HEK293 (cell line): ENCODE data around the gene TFPI.

Experiments
- CTCF ChIA-PET: fragments of 350-600 bp; formaldehyde crosslinking; extraction: SDS; loops from one replicate; lab custom pipeline; 2021; ENCODE audit warnings: antibody characterized with exemption; lab: Yijun Ruan, JAX
- POLR2A ChIA-PET: fragments of 300-600 bp; formaldehyde crosslinking; extraction: SDS; loops from one replicate; lab custom pipeline; 2020; ENCODE audit warnings: antibody characterized with exemption, inconsistent platforms; lab: Yijun Ruan, JAX
- H3K27ac ChIP-seq: fragments of 200-500 bp; sonication (Bioruptor generic); 2 replicates; pipeline ENCODE4 v1.5.1; 2014; ENCODE audit warnings: low read depth, low read length, control low read depth, inconsistent platforms; ENCODE audit errors: extremely low read depth
- H3K36me3 ChIP-seq, 2 experiments: fragments of 200-500 bp in 1 of 2; sonication (Bioruptor generic) in 1 of 2; 1 replicate in 1 of 2; 2 replicates in 1 of 2; pipeline ENCODE4 v1.5.1; 2014 to 2017; ENCODE audit warnings: inconsistent platforms in 2 of 2, low read length in 2 of 2; ENCODE audit not compliant: control insufficient read depth in 2 of 2, insufficient read depth in 1 of 2
- H3K4me1 ChIP-seq: fragments of 200-500 bp; sonication (Bioruptor generic); 2 replicates; pipeline ENCODE4 v1.5.1; 2014; ENCODE audit warnings: mild to moderate bottlenecking, low read length, inconsistent platforms; ENCODE audit not compliant: control insufficient read depth, insufficient read depth
- H3K4me3 ChIP-seq: 2 replicates; pipeline ENCODE4 v1.5.1; 2011; ENCODE audit warnings: low read depth, mild to moderate bottlenecking, control low read depth, low read length, moderate library complexity
- H3K9me3 ChIP-seq: fragments of 200-500 bp; sonication (Bioruptor generic); 2 replicates; pipeline ENCODE4 v1.5.1; 2014; ENCODE audit warnings: low read depth, low read length, inconsistent platforms; ENCODE audit not compliant: control insufficient read depth, insufficient read depth
- BCL11B ChIP-seq: fragments of 450-650 bp; formaldehyde crosslinking; IDR thresholded peaks from 2 replicates; pipeline ENCODE4 v1.5.1; 2016; ENCODE audit warnings: low read depth, missing biosample characterization, missing genetic modification characterization
- HOXD13 ChIP-seq: sonication (generic); formaldehyde crosslinking; IDR thresholded peaks from 2 replicates; pipeline ENCODE4 v1.8.0; 2022; ENCODE audit warnings: missing genetic modification reagents, borderline replicate concordance
- KLF10 ChIP-seq: fragments of 450-650 bp; IDR thresholded peaks from 2 replicates; pipeline ENCODE4 v1.5.1; 2018; ENCODE audit warnings: missing biosample characterization, mild to moderate bottlenecking, missing genetic modification characterization
- KLF16 ChIP-seq: fragments of 450-650 bp; formaldehyde crosslinking; IDR thresholded peaks from 2 replicates; pipeline ENCODE4 v1.5.1; 2017; ENCODE audit warnings: missing biosample characterization, missing genetic modification characterization
- KLF7 ChIP-seq: fragments of 450-650 bp; formaldehyde crosslinking; IDR thresholded peaks from 2 replicates; pipeline ENCODE4 v1.5.1; 2016; ENCODE audit warnings: missing biosample characterization, missing genetic modification characterization, borderline replicate concordance
- PBX3 ChIP-seq: sonication (generic); formaldehyde crosslinking; IDR thresholded peaks from 2 replicates; pipeline ENCODE4 v1.8.1; 2022; ENCODE audit warnings: mild to moderate bottlenecking, moderate library complexity, missing genetic modification reagents
- SCRT1 ChIP-seq: fragments of 450-650 bp; formaldehyde crosslinking; IDR thresholded peaks from 2 replicates; pipeline ENCODE4 v1.5.1; 2016; ENCODE audit warnings: missing biosample characterization, missing genetic modification characterization, borderline replicate concordance
- TCF7L2 ChIP-seq: IDR thresholded peaks from 2 replicates; pipeline ENCODE4 v1.6.1; 2011; ENCODE audit warnings: low read depth, mild to moderate bottlenecking, inconsistent platforms, low read length, moderate library complexity, borderline replicate concordance
- ZNF18 ChIP-seq: fragments of 450-650 bp; formaldehyde crosslinking; IDR thresholded peaks from 2 replicates; pipeline ENCODE4 v1.5.1; 2016; ENCODE audit warnings: missing biosample characterization, missing genetic modification characterization
- ZNF184 ChIP-seq: fragments of 450-650 bp; IDR thresholded peaks from 2 replicates; pipeline ENCODE4 v1.5.1; 2018; ENCODE audit warnings: missing biosample characterization, mild to moderate bottlenecking, missing genetic modification characterization
- ZNF280D ChIP-seq: fragments of 450-650 bp; formaldehyde crosslinking; IDR thresholded peaks from 2 replicates; pipeline ENCODE4 v1.5.1; 2016; ENCODE audit warnings: missing biosample characterization, missing genetic modification characterization
- ZNF398 ChIP-seq: fragments of 450-650 bp; formaldehyde crosslinking; IDR thresholded peaks from 2 replicates; pipeline ENCODE4 v1.5.1; 2017; ENCODE audit warnings: missing biosample characterization, missing genetic modification characterization
- ZNF529 ChIP-seq: fragments of 450-650 bp; formaldehyde crosslinking; IDR thresholded peaks from 2 replicates; pipeline ENCODE4 v1.5.1; 2017; ENCODE audit warnings: missing genetic modification characterization, missing biosample characterization; ENCODE audit not compliant: insufficient replicate concordance
- ZNF560 ChIP-seq: fragments of 450-650 bp; formaldehyde crosslinking; IDR thresholded peaks from 2 replicates; pipeline ENCODE4 v1.5.1; 2017; ENCODE audit warnings: missing biosample characterization, missing genetic modification characterization, borderline replicate concordance
- ZNF571 ChIP-seq: fragments of 450-650 bp; formaldehyde crosslinking; IDR thresholded peaks from 2 replicates; pipeline ENCODE4 v1.5.0; 2017; ENCODE audit warnings: missing biosample characterization, missing genetic modification characterization
- ZNF585B ChIP-seq: fragments of 450-650 bp; formaldehyde crosslinking; IDR thresholded peaks from 2 replicates; pipeline ENCODE4 v1.5.1; 2016; ENCODE audit warnings: missing biosample characterization, missing genetic modification characterization
- ZNF768 ChIP-seq: fragments of 450-650 bp; formaldehyde crosslinking; IDR thresholded peaks from 2 replicates; pipeline ENCODE4 v1.5.1; 2018; ENCODE audit warnings: missing biosample characterization, mild to moderate bottlenecking, missing genetic modification characterization
- ZNF791 ChIP-seq: fragments of 450-650 bp; formaldehyde crosslinking; IDR thresholded peaks from 2 replicates; pipeline ENCODE4 v1.5.1; 2016; ENCODE audit warnings: missing biosample characterization, missing genetic modification characterization
- ZNF837 ChIP-seq: fragments of 450-650 bp; formaldehyde crosslinking; IDR thresholded peaks from 2 replicates; pipeline ENCODE4 v1.5.1; 2016; ENCODE audit warnings: missing biosample characterization, missing genetic modification characterization
- ZSCAN5A ChIP-seq: fragments of 450-650 bp; formaldehyde crosslinking; IDR thresholded peaks from 2 replicates; pipeline ENCODE4 v1.5.1; 2016; ENCODE audit warnings: missing biosample characterization, missing genetic modification characterization

The TFPI gene

GRCh38 chr2:187593098-187593497 is 38.9 kb upstream of the TFPI start (continued):
- TF ChIP-seq ZNF280D (tag by site-specific recombination) (no peak), ZNF184 (tag by site-specific recombination) (no peak), TCF7L2 (no peak), KLF16 (no peak), ZNF560 (no peak), ZNF18 (tag by site-specific recombination) (no peak), ZNF768 (tag by site-specific recombination) (no peak), ZNF529 (tag by site-specific recombination) (no peak), ZNF837 (tag by site-specific recombination) (no peak)

- H3K27ac ChIP-seq: no peak overlapping the region
- H3K36me3 ChIP-seq: no peaks in the 10 kb centered on the region
- no peak for TF ChIP-seq ZNF585B (tag by site-specific recombination)
- TF ChIP-seq ZNF398 (tag by site-specific recombination): no peak
- no peaks in the 10 kb centered on the region for H3K9me3 ChIP-seq
- ChIA-PET CTCF (no interaction called here), POLR2A (no interaction called here)
- H3K4me3 ChIP-seq: no peak overlapping the region
- no peaks in the 10 kb centered on the region for H3K4me1 ChIP-seq
Observed at GRCh38 chr2:187590175-187590574, 35.9 kb upstream of the TFPI start.

GRCh38 chr2:187586011-187586641 is 31.9 kb upstream of the TFPI start:
- Histone ChIP-seq H3K36me3 (no peaks in the 10 kb centered on the region), H3K4me3 (no peak overlapping the region), H3K9me3 (no peaks in the 10 kb centered on the region), H3K4me1 (no peaks in the 10 kb centered on the region), H3K27ac (no peak overlapping the region)
- POLR2A ChIA-PET: no interaction called here
- CTCF ChIA-PET: interaction anchor here (0.6 to 1.0 kb wide), 4 partner anchors 86 to 1371 kb away, joined by 3 to 5 read pairs (median 3); no protein-coding TSS in a partner anchor
- TF ChIP-seq ZNF768 (tag by site-specific recombination) (no peak), ZSCAN5A (tag by site-specific recombination) (no peak), SCRT1 (no peak), KLF10 (tag by site-specific recombination) (no peak), ZNF571 (tag by site-specific recombination) (no peak), KLF7 (tag by site-specific recombination) (no peak), PBX3 (no peak), ZNF791 (no peak), HOXD13 (CRISPR knock-in tag) (no peak), ZNF398 (tag by site-specific recombination) (no peak), BCL11B (tag by site-specific recombination) (no peak)
